A673 (cell line): ENCODE data around the gene TMEM161A. TPM values are rescaled to one million over a fixed set of nuclear protein-coding genes. Genes with fewer than 3 reads are reported as not detected.
"Not testable (repeated sequence)": the region's sequence is repeated elsewhere in the genome, so short reads cannot be mapped to it uniquely, and the experiment has no call there.

Experiments
- BruUV-seq: library from RNA; stranded (reverse); fragments of 400-500 nt; replicated peaks from 2 replicates; lab custom pipeline; 2021; lab: Mats Ljungman, UMichigan
- CTCF ChIA-PET: fragments of 300-600 bp; sonication (Branson Sonifier 250); formaldehyde crosslinking; loops from one replicate; lab custom pipeline; 2022; ENCODE audit warnings: antibody characterized with exemption; lab: Charles Lee
- POLR2A ChIA-PET: fragments of 300-600 bp; sonication (Branson Sonifier 250); formaldehyde crosslinking; loops from one replicate; lab custom pipeline; 2022; ENCODE audit warnings: antibody characterized with exemption; ENCODE audit not compliant: low non-redundant PET; lab: Charles Lee
- DNase-seq: peaks from one replicate; pipeline ENCODE4 v3.0.0-alpha.2; 2015; ENCODE audit warnings: low spot score
- H3K27ac ChIP-seq: fragments of 200-600 bp; sonication (generic); 2 replicates; pipeline ENCODE4 v1.5.1; 2016; ENCODE audit warnings: mixed run types, low read depth, mild to moderate bottlenecking, mixed read lengths, antibody characterized with exemption, low read length; ENCODE audit not compliant: poor library complexity, severe bottlenecking
- H3K27me3 ChIP-seq: fragments of 200-600 bp; sonication (generic); replicated peaks from 2 replicates; pipeline ENCODE4 v1.6.1; 2017; ENCODE audit warnings: mixed run types, low read depth, mild to moderate bottlenecking, mixed read lengths, antibody characterized with exemption, low read length; ENCODE audit not compliant: insufficient read depth, poor library complexity
- H3K36me3 ChIP-seq: fragments of 200-600 bp; sonication (generic); 2 replicates; pipeline ENCODE4 v1.6.1; 2016; ENCODE audit warnings: mixed run types, mild to moderate bottlenecking, mixed read lengths, antibody characterized with exemption, low read length; ENCODE audit not compliant: insufficient read depth, poor library complexity, severe bottlenecking
- H3K4me1 ChIP-seq: fragments of 200-600 bp; sonication (generic); 2 replicates; pipeline ENCODE4 v1.6.1; 2017; ENCODE audit warnings: mixed run types, mild to moderate bottlenecking, mixed read lengths, antibody characterized with exemption, low read length; ENCODE audit not compliant: insufficient read depth, poor library complexity, severe bottlenecking
- H3K4me3 ChIP-seq: fragments of 200-600 bp; sonication (generic); 2 replicates; pipeline ENCODE4 v1.5.1; 2016; ENCODE audit warnings: low read depth, mixed run types, mild to moderate bottlenecking, mixed read lengths, low read length; ENCODE audit not compliant: poor library complexity, severe bottlenecking
- H3K9me3 ChIP-seq: fragments of 200-600 bp; sonication (generic); 2 replicates; pipeline ENCODE4 v1.6.1; 2016; ENCODE audit warnings: mixed run types, low read depth, mild to moderate bottlenecking, mixed read lengths, antibody characterized with exemption, low read length; ENCODE audit not compliant: poor library complexity, severe bottlenecking
- EZH2 ChIP-seq: fragments of 200-600 bp; sonication (generic); IDR thresholded peaks from 2 replicates; pipeline ENCODE4 v1.6.1; 2017; ENCODE audit warnings: borderline replicate concordance, low read depth, mild to moderate bottlenecking, mixed read lengths, antibody characterized with exemption, low read length; ENCODE audit not compliant: poor library complexity, severe bottlenecking
- intact Hi-C: fragments of 100-400 bp; cut with micrococcal nuclease; formaldehyde crosslinking; loops from one replicate; pipeline ENCODE4 v1.10.0; 2022; ENCODE audit not compliant: unreplicated experiment
- total RNA-seq: library from RNA; stranded (reverse); gene quantifications from 2 replicates; pipeline ENCODE4 v1.2.3, GENCODE V29; 2021
- TF ChIP-seq, protein P1 (sequence below): fragments of 300-800, 200-600 bp; sonication (generic); conservative IDR thresholded peaks from 2 replicates; pipeline ENCODE4 v1.5.1; 2017; ENCODE audit warnings: low read depth, mild to moderate bottlenecking, antibody characterized with exemption, low read length, moderate library complexity, mixed read lengths

TMEM161A gene
- total RNA-seq, 1 experiment from 2014 or later, result 34.4 TPM

DNA sequence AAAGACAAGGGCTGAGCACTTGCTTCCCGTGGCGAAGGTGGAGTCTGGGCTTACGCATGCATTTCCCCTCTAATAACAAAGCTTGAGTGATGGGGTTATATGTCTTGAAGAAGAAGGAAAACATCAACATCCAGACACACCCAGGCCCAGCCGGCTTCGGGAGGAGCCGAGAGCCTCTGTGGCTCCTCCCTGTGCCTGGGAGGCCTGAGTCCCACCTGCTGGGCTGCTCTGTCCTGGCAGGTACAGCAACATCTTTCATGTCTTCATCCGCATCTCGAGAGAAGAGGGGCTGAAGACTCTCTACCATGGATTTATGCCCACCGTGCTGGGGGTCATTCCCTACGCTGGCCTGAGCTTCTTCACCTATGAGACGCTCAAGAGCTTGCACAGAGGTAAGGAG lies 30.6 kb downstream of the TMEM161A start:
- Histone ChIP-seq H3K27me3 (no peaks in the 10 kb centered on the region), H3K9me3 (no peaks in the 10 kb centered on the region), H3K4me3 (no peak overlapping the region), H3K4me1 (peaks cover 12% of the 10 kb centered on the region), H3K36me3 (no peaks in the 10 kb centered on the region), H3K27ac (no peak overlapping the region)
- ChIA-PET POLR2A (no interaction called here), CTCF (no interaction called here)
- BruUV-seq, result no TSS peak
- intact Hi-C loops, result no loop called here
- no peak for TF ChIP-seq EZH2
- TF ChIP-seq, protein P1, sequence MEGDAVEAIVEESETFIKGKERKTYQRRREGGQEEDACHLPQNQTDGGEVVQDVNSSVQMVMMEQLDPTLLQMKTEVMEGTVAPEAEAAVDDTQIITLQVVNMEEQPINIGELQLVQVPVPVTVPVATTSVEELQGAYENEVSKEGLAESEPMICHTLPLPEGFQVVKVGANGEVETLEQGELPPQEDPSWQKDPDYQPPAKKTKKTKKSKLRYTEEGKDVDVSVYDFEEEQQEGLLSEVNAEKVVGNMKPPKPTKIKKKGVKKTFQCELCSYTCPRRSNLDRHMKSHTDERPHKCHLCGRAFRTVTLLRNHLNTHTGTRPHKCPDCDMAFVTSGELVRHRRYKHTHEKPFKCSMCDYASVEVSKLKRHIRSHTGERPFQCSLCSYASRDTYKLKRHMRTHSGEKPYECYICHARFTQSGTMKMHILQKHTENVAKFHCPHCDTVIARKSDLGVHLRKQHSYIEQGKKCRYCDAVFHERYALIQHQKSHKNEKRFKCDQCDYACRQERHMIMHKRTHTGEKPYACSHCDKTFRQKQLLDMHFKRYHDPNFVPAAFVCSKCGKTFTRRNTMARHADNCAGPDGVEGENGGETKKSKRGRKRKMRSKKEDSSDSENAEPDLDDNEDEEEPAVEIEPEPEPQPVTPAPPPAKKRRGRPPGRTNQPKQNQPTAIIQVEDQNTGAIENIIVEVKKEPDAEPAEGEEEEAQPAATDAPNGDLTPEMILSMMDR, result no peak
- no peak for DNase-seq

GRCh38 chr19:19106938-19107337 lies 31.3 kb downstream of the TMEM161A start:
- POLR2A ChIA-PET, BruUV-seq, CTCF ChIA-PET: not testable (repeated sequence)

DNA sequence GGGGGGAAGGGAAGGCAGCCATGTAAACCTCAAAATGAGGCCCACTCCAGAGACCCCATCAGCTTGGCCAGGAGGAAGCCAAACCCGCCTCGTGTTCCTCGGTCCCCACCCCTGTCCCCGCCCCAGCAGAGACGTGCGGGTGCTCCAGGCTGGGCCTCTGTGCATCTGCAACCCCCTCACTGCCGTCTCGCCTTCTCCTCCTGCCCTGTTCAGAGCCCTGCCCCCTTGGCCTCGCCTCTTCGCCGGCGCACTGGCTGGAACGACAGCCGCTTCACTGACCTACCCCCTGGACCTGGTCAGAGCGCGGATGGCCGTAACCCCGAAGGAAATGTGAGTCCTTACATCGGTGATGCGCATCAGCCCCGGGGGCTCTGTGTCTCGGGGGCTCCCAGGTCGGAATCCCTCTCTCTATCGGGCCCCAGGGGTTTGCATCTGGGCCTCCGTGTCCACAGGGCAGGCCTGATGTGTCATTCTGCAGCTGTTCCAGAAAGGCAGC lies 32.2 kb downstream of the TMEM161A start:
- Histone ChIP-seq H3K9me3 (no peaks in the 10 kb centered on the region), H3K4me1 (peaks cover 12% of the 10 kb centered on the region), H3K27me3 (no peaks in the 10 kb centered on the region), H3K36me3 (no peaks in the 10 kb centered on the region), H3K27ac (peak overlapping the region; percentile 30), H3K4me3 (peak overlapping the region; percentile 30)
- DNase-seq, result no peak
- intact Hi-C loops, result no loop called here
- POLR2A ChIA-PET, result no interaction called here
- BruUV-seq, result no TSS peak
- no peak for TF ChIP-seq EZH2
- TF ChIP-seq, protein P1, result no peak
- CTCF ChIA-PET, result no interaction called here

More at GRCh38 chr19:19106938-19107337, 31.3 kb downstream of the TMEM161A start:
- H3K4me1 ChIP-seq, result peaks cover 12% of the 10 kb centered on the region
- intact Hi-C loops, H3K36me3 ChIP-seq, H3K9me3 ChIP-seq, H3K27me3 ChIP-seq, H3K27ac ChIP-seq, DNase-seq, H3K4me3 ChIP-seq: not testable (repeated sequence)
